GM12873 (cell line): ENCODE results near the gene SATL1.

Source experiments
- CTCF ChIP-seq: IDR thresholded peaks from 2 replicates; pipeline ENCODE4 v1.5.1; 2012; ENCODE audit warnings: low read depth, mild to moderate bottlenecking, moderate library complexity, low read length, control low read depth; ENCODE audit not compliant: insufficient read depth; ENCODE audit errors: missing control alignments

The SATL1 gene

GRCh38 chrX:85215946-85216345, 27.6 kb downstream of the SATL1 start:
- TF ChIP-seq CTCF: no peak

- no peak for TF ChIP-seq CTCF
These were observed 29.6 kb downstream of the SATL1 start for GRCh38 chrX:85213792-85214530.

GRCh38 chrX:85203461-85203970, 40.1 kb downstream of the SATL1 start:
- TF ChIP-seq CTCF: no peak

GRCh38 chrX:85196319-85196718, 47.3 kb downstream of the SATL1 start:
- no peak for TF ChIP-seq CTCF

- no peak for TF ChIP-seq CTCF
These were observed 83.9 kb downstream of the SATL1 start for GRCh38 chrX:85159644-85160043.

- no peak for TF ChIP-seq CTCF
These were observed 102.6 kb downstream of the SATL1 start for GRCh38 chrX:85140964-85141363.

- TF ChIP-seq CTCF: no peak
These were observed 104.2 kb downstream of the SATL1 start for GRCh38 chrX:85139422-85139821.
